Smooth muscle cell (in vitro differentiated cells): ENCODE results near the gene SUSD6. TPM values are rescaled to one million over a fixed set of nuclear protein-coding genes. Genes with fewer than 3 reads are reported as not detected.

Experiments
- DNase-seq: peaks from one replicate; lab custom pipeline; 2025; ENCODE audit not compliant: unreplicated experiment; lab: John Stamatoyannopoulos, UW
- H2AFZ ChIP-seq: fragments of 200-600 bp; sonication (generic); 2 replicates; pipeline ENCODE4 v1.6.0; 2016; ENCODE audit warnings: antibody characterized with exemption, low read depth, mild to moderate bottlenecking
- H3F3A ChIP-seq: fragments of 200-600 bp; sonication (generic); 2 replicates; pipeline ENCODE4 v1.6.0; 2017; ENCODE audit warnings: antibody characterized with exemption, low read depth
- H3K27ac ChIP-seq: fragments of 200-600 bp; sonication (generic); 2 replicates; pipeline ENCODE4 v1.5.1; 2016; ENCODE audit warnings: low read depth, mild to moderate bottlenecking
- H3K27me3 ChIP-seq: fragments of 200-600 bp; sonication (generic); 2 replicates; pipeline ENCODE4 v1.6.1; 2016; ENCODE audit warnings: low read depth, mild to moderate bottlenecking
- H3K36me3 ChIP-seq: fragments of 200-600 bp; sonication (generic); 2 replicates; pipeline ENCODE4 v1.5.1; 2016; ENCODE audit warnings: low read depth
- H3K4me1 ChIP-seq: fragments of 200-600 bp; sonication (generic); 2 replicates; pipeline ENCODE4 v1.5.1; 2016; ENCODE audit warnings: low read depth
- H3K4me2 ChIP-seq: fragments of 200-600 bp; sonication (generic); 2 replicates; pipeline ENCODE4 v1.6.0; 2016; ENCODE audit warnings: mild to moderate bottlenecking
- H3K4me3 ChIP-seq: fragments of 200-600 bp; sonication (generic); 2 replicates; pipeline ENCODE4 v1.5.1; 2016; ENCODE audit warnings: mild to moderate bottlenecking
- H3K79me2 ChIP-seq: fragments of 200-600 bp; sonication (generic); 2 replicates; pipeline ENCODE4 v1.6.0; 2016; ENCODE audit warnings: low read depth, mild to moderate bottlenecking
- H3K9ac ChIP-seq: fragments of 200-600 bp; sonication (generic); 2 replicates; pipeline ENCODE4 v1.6.0; 2016; ENCODE audit warnings: low read depth
- H3K9me3 ChIP-seq: fragments of 200-600 bp; sonication (generic); replicated peaks from 2 replicates; pipeline ENCODE4 v1.5.1; 2016; ENCODE audit warnings: low read depth
- H4K20me1 ChIP-seq: fragments of 200-600 bp; sonication (generic); 2 replicates; pipeline ENCODE4 v1.6.0; 2016; ENCODE audit warnings: low read depth
- WGBS: methylation state at CpG from one replicate; pipeline ENCODE4 v1.1.7; 2016; ENCODE audit warnings: low lambda C conversion rate; 5-methylcytosine and 5-hydroxymethylcytosine counted together
- polyA plus RNA-seq: library from polyadenylated mRNA; unstranded; fragments of >200 nt; fragmentation: Nextera tagmentation; extraction: Ambion mirVana; gene quantifications from 2 replicates; pipeline ENCODE4 v1.2.1, GENCODE V29; 2016
- total RNA-seq: library from RNA; depleted of rRNA; stranded (reverse); fragments of >200 nt; gene quantifications from 2 replicates; pipeline ENCODE4 v1.2.3, GENCODE V29; 2014
- TF ChIP-seq, protein P1 (sequence below): fragments of 200-600 bp; sonication (generic); IDR thresholded peaks from 2 replicates; pipeline ENCODE4 v1.5.1; 2017; ENCODE audit warnings: borderline replicate concordance, mild to moderate bottlenecking, antibody characterized with exemption; ENCODE audit not compliant: insufficient read depth, poor library complexity, severe bottlenecking

Gene SUSD6
- total and polyA plus RNA-seq, 2 experiments from 2014 or later, result 15.8 to 25.9 TPM

GRCh38 chr14:69667938-69668335 lies 56.5 kb downstream of the SUSD6 start:
- no peak overlapping the region for H2AFZ ChIP-seq
- H3K4me2 ChIP-seq, result no peak overlapping the region
- H3K79me2 ChIP-seq, result peaks cover 73% of the 10 kb centered on the region
- no peak for DNase-seq
- H3K4me1 ChIP-seq, result peaks cover 21% of the 10 kb centered on the region
- 75% methylated on average over 4 of the region's 4 CpGs for WGBS
- H4K20me1 ChIP-seq, result peaks cover 98% of the 10 kb centered on the region
- H3F3A ChIP-seq, result no peaks in the 10 kb centered on the region
- no peaks in the 10 kb centered on the region for H3K9me3 ChIP-seq
- H3K27me3 ChIP-seq, result no peaks in the 10 kb centered on the region
- H3K36me3 ChIP-seq, result no peaks in the 10 kb centered on the region
- H3K27ac ChIP-seq, result no peak overlapping the region
- no peak overlapping the region for H3K4me3 ChIP-seq
- TF ChIP-seq, protein P1, sequence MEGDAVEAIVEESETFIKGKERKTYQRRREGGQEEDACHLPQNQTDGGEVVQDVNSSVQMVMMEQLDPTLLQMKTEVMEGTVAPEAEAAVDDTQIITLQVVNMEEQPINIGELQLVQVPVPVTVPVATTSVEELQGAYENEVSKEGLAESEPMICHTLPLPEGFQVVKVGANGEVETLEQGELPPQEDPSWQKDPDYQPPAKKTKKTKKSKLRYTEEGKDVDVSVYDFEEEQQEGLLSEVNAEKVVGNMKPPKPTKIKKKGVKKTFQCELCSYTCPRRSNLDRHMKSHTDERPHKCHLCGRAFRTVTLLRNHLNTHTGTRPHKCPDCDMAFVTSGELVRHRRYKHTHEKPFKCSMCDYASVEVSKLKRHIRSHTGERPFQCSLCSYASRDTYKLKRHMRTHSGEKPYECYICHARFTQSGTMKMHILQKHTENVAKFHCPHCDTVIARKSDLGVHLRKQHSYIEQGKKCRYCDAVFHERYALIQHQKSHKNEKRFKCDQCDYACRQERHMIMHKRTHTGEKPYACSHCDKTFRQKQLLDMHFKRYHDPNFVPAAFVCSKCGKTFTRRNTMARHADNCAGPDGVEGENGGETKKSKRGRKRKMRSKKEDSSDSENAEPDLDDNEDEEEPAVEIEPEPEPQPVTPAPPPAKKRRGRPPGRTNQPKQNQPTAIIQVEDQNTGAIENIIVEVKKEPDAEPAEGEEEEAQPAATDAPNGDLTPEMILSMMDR, result no peak
- no peak overlapping the region for H3K9ac ChIP-seq

DNA sequence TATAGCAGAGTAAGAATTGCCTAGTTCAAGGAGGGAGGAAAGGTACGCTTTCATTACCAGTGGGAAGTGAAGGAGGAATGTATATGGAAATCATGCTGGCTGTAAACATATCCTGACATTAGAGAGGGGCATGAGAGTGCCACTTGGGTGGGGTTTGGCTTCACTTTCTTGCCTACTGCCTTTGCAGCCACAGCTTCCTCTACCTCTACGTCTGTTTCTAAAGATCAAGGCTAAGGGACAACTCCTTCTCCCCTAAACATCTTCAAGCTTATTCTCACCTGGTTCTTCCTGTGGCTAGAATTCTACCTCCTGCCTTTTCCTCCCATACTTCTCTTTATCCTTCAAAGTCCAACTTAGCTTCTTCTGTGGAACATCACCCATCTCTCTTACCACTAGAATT lies 58.0 kb downstream of the SUSD6 start:
- no peaks in the 10 kb centered on the region for H3F3A ChIP-seq
- H3K27ac ChIP-seq, result no peak overlapping the region
- H3K4me2 ChIP-seq, result no peak overlapping the region
- H3K9ac ChIP-seq, result no peak overlapping the region
- no peaks in the 10 kb centered on the region for H3K27me3 ChIP-seq
- no peak for DNase-seq
- TF ChIP-seq, protein P1, result no peak
- no peaks in the 10 kb centered on the region for H3K36me3 ChIP-seq
- H3K4me3 ChIP-seq, result no peak overlapping the region
- H4K20me1 ChIP-seq, result peaks cover 98% of the 10 kb centered on the region
- H2AFZ ChIP-seq, result no peak overlapping the region
- H3K9me3 ChIP-seq, result no peaks in the 10 kb centered on the region
- WGBS, result 100% methylated on average over 2 of the region's 2 CpGs
- peaks cover 88% of the 10 kb centered on the region for H3K79me2 ChIP-seq
- peaks cover 21% of the 10 kb centered on the region for H3K4me1 ChIP-seq

DNA sequence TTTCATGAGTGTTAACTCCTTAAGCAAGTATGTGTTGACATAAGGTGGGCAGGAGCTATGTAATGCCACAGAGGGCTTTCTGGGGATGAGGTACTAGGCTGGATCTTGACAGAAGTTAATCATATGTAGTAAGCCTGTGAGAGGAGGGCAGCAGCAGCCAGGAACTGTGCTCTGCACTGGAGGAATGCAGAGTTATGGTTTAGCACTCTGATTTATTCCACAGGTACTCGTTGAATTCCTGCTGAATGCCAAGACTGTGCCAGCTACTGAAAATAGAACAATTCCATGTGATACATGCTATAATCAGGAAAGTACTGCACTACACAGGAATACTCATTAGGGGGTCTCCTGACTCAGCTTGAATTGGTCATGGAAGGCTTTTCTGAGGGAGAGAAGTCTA lies 58.7 kb downstream of the SUSD6 start:
- peaks cover 98% of the 10 kb centered on the region for H4K20me1 ChIP-seq

More for the DNA sequence above, 58.7 kb downstream of the SUSD6 start:
- H3K4me1 ChIP-seq, result peaks cover 21% of the 10 kb centered on the region
- no peak overlapping the region for H3K9ac ChIP-seq
- TF ChIP-seq, protein P1, result no peak
- no peak overlapping the region for H3K27ac ChIP-seq
- H2AFZ ChIP-seq, result no peak overlapping the region
- no peaks in the 10 kb centered on the region for H3K27me3 ChIP-seq
- H3K79me2 ChIP-seq, result peaks cover 93% of the 10 kb centered on the region
- H3K4me2 ChIP-seq, result no peak overlapping the region
- DNase-seq, result no peak
- H3K36me3 ChIP-seq, result no peaks in the 10 kb centered on the region
- H3K9me3 ChIP-seq, result no peaks in the 10 kb centered on the region
- WGBS, result 94% methylated on average over 1 of the region's 1 CpG
- no peak overlapping the region for H3K4me3 ChIP-seq
- no peaks in the 10 kb centered on the region for H3F3A ChIP-seq
